Cardiac muscle cell (in vitro differentiated cells and primary cell): ENCODE results near the gene PHF5A. TPM values are rescaled to one million over a fixed set of nuclear protein-coding genes. Genes with fewer than 3 reads are reported as not detected.
A peak's percentile ranks its signal among the peaks of the same experiment; 100 is the strongest.

Source experiments
- DNase-seq, 2 donors: peaks; one replicate each; pipeline versions ENCODE4 v3.0.0 to v3.0.0-alpha.2; 2010 to 2017; ENCODE audit warnings: low read depth in 1 of 2, low spot score in 1 of 2
- H3K27ac ChIP-seq: fragments of 200-600 bp; sonication (generic); 2 replicates; pipeline ENCODE4 v1.5.1; 2016
- H3K27me3 ChIP-seq: fragments of 200-600 bp; sonication (generic); 2 replicates; pipeline ENCODE4 v1.6.0; 2016; ENCODE audit warnings: control low read depth
- H3K36me3 ChIP-seq: fragments of 200-600 bp; sonication (generic); 2 replicates; pipeline ENCODE4 v1.5.1; 2016; ENCODE audit warnings: control low read depth
- H3K4me1 ChIP-seq: fragments of 200-600 bp; sonication (generic); 2 replicates; pipeline ENCODE4 v1.8.1; 2017; ENCODE audit warnings: low read depth, mild to moderate bottlenecking, mixed run types
- H3K4me3 ChIP-seq: fragments of 200-600 bp; sonication (generic); 2 replicates; pipeline ENCODE4 v1.5.1; 2016; ENCODE audit warnings: mild to moderate bottlenecking
- H3K9me3 ChIP-seq: fragments of 200-600 bp; sonication (generic); 2 replicates; pipeline ENCODE4 v1.5.1; 2017; ENCODE audit warnings: low read depth, mild to moderate bottlenecking, control low read depth
- CTCF ChIP-seq: IDR thresholded peaks from 2 replicates; pipeline ENCODE4 v1.5.1; 2012; ENCODE audit warnings: low read depth, mild to moderate bottlenecking, low read length
- polyA plus RNA-seq: library from polyadenylated mRNA; unstranded; fragments of >200 nt; fragmentation: Nextera tagmentation; extraction: Ambion mirVana; gene quantifications from 2 replicates; pipeline ENCODE4 v1.2.1, GENCODE V29; 2016
- total RNA-seq: library from RNA; depleted of rRNA; stranded (reverse); fragments of >200 nt; gene quantifications from 2 replicates; pipeline ENCODE4 v1.2.3, GENCODE V29; 2016

PHF5A gene
- total and polyA plus RNA-seq, 2 experiments from 2014 or later = 26.9 to 32.2 TPM

GRCh38 chr22:41448189-41448808, 20.2 kb downstream of the PHF5A start:
- DNase-seq = peak; percentile 98 to 100
- TF ChIP-seq CTCF = no peak
- H3K4me3 ChIP-seq = peak overlapping the region; percentile 99
- peak overlapping the region; percentile 97 for H3K27ac ChIP-seq
- H3K27me3 ChIP-seq = no peaks in the 10 kb centered on the region
- no peaks in the 10 kb centered on the region for H3K36me3 ChIP-seq
- no peaks in the 10 kb centered on the region for H3K9me3 ChIP-seq
- H3K4me1 ChIP-seq = peaks cover 8% of the 10 kb centered on the region

- TF ChIP-seq CTCF = no peak
- Histone ChIP-seq H3K36me3 (peaks cover 5% of the 10 kb centered on the region), H3K9me3 (no peaks in the 10 kb centered on the region), H3K27ac (peak overlapping the region; percentile 97), H3K27me3 (no peaks in the 10 kb centered on the region), H3K4me3 (peak overlapping the region; percentile 99), H3K4me1 (peaks cover 8% of the 10 kb centered on the region)
- DNase-seq = peak; percentile 71 to 88
Observed at GRCh38 chr22:41447435-41448188, 20.9 kb downstream of the PHF5A start.

- peak; percentile 96 to 98 for DNase-seq
- H3K27me3 ChIP-seq = no peaks in the 10 kb centered on the region
- TF ChIP-seq CTCF = no peak
- H3K9me3 ChIP-seq = no peaks in the 10 kb centered on the region
- H3K36me3 ChIP-seq = peaks cover 5% of the 10 kb centered on the region
- peak within 1 kb of the TSS; percentile 97 for H3K27ac ChIP-seq
- peak within 1 kb of the TSS; percentile 99 for H3K4me3 ChIP-seq
- peaks cover 12% of the 10 kb centered on the region for H3K4me1 ChIP-seq
Observed at GRCh38 chr22:41446639-41447434, 21.7 kb downstream of the PHF5A start, which contains the start of gene TOB2. TSS of gene TOB2 (minus strand) at chr22:41446801. CDS start at chr22:41437345, 9,456 bp downstream.

- peak overlapping the region; percentile 97 for H3K27ac ChIP-seq
- TF ChIP-seq CTCF = no peak
- peak overlapping the region; percentile 99 for H3K4me3 ChIP-seq
- peak in 1 of 2 donors; percentile 27 for DNase-seq
- H3K9me3 ChIP-seq = no peaks in the 10 kb centered on the region
- H3K4me1 ChIP-seq = peaks cover 12% of the 10 kb centered on the region
- no peaks in the 10 kb centered on the region for H3K27me3 ChIP-seq
- H3K36me3 ChIP-seq = peaks cover 5% of the 10 kb centered on the region
Observed at GRCh38 chr22:41446057-41446501, 22.4 kb downstream of the PHF5A start.
